ENCODE data around the gene SUN3. TPM values are rescaled to one million over a fixed set of nuclear protein-coding genes. Genes with fewer than 3 reads are reported as not detected.

SUN3 gene
- total and polyA plus RNA-seq, 2 of the 13 experiments (the other 11 are each of a cell fraction or from before 2014, with no cell fraction given) = not detected

GRCh38 chr7:48035301-48035966 lies 6.5 kb upstream of the SUN3 start, which contains the start of gene C7orf57 (continued):
- TF ChIP-seq ZFP91 (CRISPR knock-in tag; IDR thresholded peaks at IDR 0.05; ENCODE audit: borderline replicate concordance) = 0 out of 2 replicates have a peak, but pooled peaks have one; percentile 17
- no peak for TF ChIP-seq TOE1 (CRISPR knock-in tag; IDR thresholded peaks at IDR 0.05)
- TF ChIP-seq ZNF687 (CRISPR knock-in tag; IDR thresholded peaks at IDR 0.05) = peak; percentile 58
- TF ChIP-seq RFX1 (IDR thresholded peaks at IDR 0.05) = peak; percentile 86

GRCh38 chr7:48033922-48034321 lies 5.0 kb upstream of the SUN3 start:
- no peaks in the 10 kb centered on the region for H4K20me1 ChIP-seq (ENCODE audit: insufficient read depth, low read length)
- no peak overlapping the region for H3K4me2 ChIP-seq (ENCODE audit: low read depth, low read length)
- POLR2A ChIA-PET = no interaction called here
- no peak for DNase-seq (ENCODE audit: low spot score)
- no peak overlapping the region for H3K27ac ChIP-seq (ENCODE audit: extremely low read length, insufficient read depth, low read length)
- peaks cover 0 to 23% of the 10 kb centered on the region in 2 experiments; a peak in 3 of 5 replicates for H3K27me3 ChIP-seq (ENCODE audit: control insufficient read depth in 1 of 2, insufficient read depth in 2 of 2, low read length in 2 of 2)
- H3K4me3 ChIP-seq (replicated peaks in 1 of 3; ENCODE audit: insufficient read depth in 1 of 3, low read depth in 2 of 3, low read length in 3 of 3) = no peak overlapping the region
- no peaks in the 10 kb centered on the region for H3K36me3 ChIP-seq (replicated peaks in 1 of 2; ENCODE audit: control insufficient read depth in 1 of 2, insufficient read depth in 2 of 2, low read length in 2 of 2)
- CTCF ChIA-PET (ENCODE audit: low intra/inter-chr PET ratio, low total read pairs) = no interaction called here
- intact Hi-C loops (cut with micrococcal nuclease; ENCODE audit: unreplicated experiment) = no loop called here
- no peaks in the 10 kb centered on the region for H3K79me2 ChIP-seq (ENCODE audit: insufficient read depth, low read length)
- 3% methylated on average over 5 of the region's 5 CpGs for WGBS (ENCODE audit: low lambda C conversion rate)
- no peak for ATAC-seq
- H3K9me3 ChIP-seq (ENCODE audit: low read length) = no peaks in the 10 kb centered on the region
- in situ Hi-C loops (cut with HindIII; ENCODE audit: extremely low pct_ligation_motif_present, low pct_unique_long_range_greater_than_20kb) = no loop called here
- no TSS peak for BruUV-seq (replicated peaks)
- H2AFZ ChIP-seq (ENCODE audit: low read length) = no peak overlapping the region
- TF ChIP-seq DMTF1 (CRISPR knock-in tag; IDR thresholded peaks at IDR 0.05) (no peak), ZNF17 (CRISPR knock-in tag; IDR thresholded peaks at IDR 0.05) (no peak), ZSCAN31 (CRISPR knock-in tag; IDR thresholded peaks at IDR 0.05; ENCODE audit: low read depth) (no peak), ZBTB44 (CRISPR knock-in tag; IDR thresholded peaks at IDR 0.05) (no peak)
- peaks cover 10% of the 10 kb centered on the region for H3K4me1 ChIP-seq (ENCODE audit: insufficient read depth, low read length)
- H3K9ac ChIP-seq (ENCODE audit: insufficient read depth, low read depth, low read length) = no peak overlapping the region
- FAIRE-seq = no peak

All from HepG2 (cell line).